22Rv1 (cell line): ENCODE measurements around the gene MELTF.

Source experiments
- H3K27ac ChIP-seq: fragments of 450-650 bp; 2 replicates; pipeline ENCODE4 v1.5.1; 2017
- CTCF ChIP-seq: fragments of 450-650 bp; IDR thresholded peaks from 2 replicates; pipeline ENCODE4 v1.5.1; 2017; ENCODE audit warnings: mild to moderate bottlenecking
- ZFX ChIP-seq: fragments of 450-650 bp; IDR thresholded peaks from 2 replicates; pipeline ENCODE4 v1.6.1; 2017; ENCODE audit warnings: antibody characterized with exemption, borderline replicate concordance

The MELTF gene

DNA sequence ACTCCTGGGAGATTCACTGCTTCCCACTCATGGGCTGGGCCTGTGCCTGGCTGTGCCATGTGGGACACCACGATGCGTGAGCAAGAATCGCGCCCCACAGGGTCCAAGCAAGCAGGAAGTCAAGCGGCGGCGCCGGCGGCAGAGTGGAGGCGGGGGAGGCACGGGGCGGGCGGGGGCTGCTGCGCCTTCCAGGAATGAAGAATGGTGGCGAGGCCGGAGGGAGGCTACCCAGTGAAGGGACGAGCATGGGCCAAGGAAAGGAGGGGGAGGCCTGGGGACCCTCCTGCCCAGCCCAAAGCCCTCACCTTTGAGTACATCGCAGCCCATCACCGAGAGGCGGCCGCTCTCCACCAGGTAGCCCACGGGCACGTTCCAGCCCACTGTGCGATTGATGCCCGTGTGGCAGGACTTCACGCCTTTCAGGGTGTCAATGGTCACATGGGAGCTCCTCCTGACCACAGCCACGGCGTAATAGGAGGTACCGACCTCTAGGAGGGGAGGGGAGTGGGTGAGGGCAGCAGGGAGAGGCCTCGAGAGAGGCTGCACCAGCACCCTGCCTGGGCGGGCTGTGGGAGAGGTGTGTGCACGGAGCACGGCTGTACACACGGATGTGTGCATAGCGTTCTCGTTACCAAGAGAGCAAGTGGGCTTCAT is 5.5 kb downstream of the MELTF start:
- no peak for TF ChIP-seq CTCF
- TF ChIP-seq ZFX, result no peak
- H3K27ac ChIP-seq, result no peak overlapping the region

GRCh38 chr3:197023241-197023997 is 6.2 kb downstream of the MELTF start:
- no peak overlapping the region for H3K27ac ChIP-seq
- TF ChIP-seq CTCF (no peak), ZFX (no peak)

DNA sequence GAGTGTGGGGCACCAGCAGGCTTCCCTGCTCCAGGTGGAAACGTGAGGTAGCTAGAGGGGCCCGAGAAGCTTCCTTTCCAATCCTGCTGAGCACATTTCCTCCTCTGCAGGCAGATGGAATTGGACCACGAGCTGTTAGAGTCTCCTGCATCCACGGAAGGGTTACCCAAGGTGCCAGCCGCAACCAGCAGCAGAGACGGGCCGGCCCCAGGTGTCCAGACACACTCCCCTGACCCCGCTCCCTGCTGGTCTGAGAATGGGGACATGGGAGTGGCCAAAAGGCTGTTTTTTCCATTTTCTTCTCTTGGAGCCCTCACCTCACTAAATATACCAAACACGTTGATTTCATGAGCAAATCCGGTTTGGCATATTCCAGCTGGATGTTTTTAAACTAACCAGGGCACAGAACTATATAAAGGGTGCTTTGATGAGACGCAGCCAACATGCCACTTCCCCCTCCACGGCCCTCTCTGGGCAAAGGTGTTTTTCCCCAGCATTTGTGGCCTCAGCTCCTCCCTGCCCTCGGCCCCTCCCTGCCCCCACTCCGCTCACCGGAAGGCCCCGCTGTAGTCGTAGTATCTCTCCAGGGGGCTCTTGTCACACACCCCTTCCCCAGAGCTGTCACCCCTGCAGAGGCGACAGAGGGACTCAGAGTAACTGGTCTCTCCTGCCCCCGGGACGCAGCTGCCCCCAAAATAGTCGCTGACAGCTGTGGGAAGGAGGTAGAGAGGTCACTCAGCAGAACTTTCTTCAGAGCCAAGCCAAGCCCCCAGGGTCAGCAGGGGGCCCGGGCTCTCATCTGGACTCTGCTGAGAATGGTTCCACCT is 7.0 kb downstream of the MELTF start:
- no peak for TF ChIP-seq ZFX
- TF ChIP-seq CTCF, result no peak
- no peak overlapping the region for H3K27ac ChIP-seq

DNA sequence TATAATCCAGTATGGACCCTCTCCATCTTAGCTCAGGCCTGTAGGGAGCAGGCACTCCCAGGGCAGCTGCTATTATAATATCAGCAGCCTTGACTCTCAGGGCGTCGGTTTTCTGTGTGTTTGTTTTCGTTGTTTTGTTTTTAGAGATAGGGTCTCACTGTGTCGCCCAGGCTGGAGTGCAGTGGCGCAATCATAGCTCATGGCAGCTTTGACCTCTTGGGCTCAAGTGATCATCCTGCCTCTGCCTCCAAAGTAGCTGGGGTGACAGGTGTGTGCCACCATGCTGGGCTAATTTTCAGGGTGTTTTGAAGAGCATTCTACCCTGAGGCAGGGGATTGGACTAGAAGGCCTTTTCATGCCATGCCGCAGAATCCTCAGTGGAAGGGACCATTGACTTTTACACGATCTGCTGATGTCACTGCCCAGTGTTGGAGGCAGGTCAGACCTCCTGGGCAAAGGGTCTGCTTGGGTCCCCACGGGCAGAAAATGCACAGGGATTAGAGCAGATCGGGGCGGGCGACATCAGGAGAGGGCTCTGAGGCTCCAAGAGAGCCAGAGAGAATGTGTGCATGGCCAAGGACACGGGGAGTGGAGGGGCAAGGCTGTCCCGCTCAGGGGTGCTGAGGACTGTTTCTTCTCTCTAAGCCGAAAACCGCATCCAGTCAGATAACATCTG is 7.8 kb downstream of the MELTF start:
- TF ChIP-seq CTCF, result no peak
- TF ChIP-seq ZFX, result no peak
- H3K27ac ChIP-seq, result no peak overlapping the region

DNA sequence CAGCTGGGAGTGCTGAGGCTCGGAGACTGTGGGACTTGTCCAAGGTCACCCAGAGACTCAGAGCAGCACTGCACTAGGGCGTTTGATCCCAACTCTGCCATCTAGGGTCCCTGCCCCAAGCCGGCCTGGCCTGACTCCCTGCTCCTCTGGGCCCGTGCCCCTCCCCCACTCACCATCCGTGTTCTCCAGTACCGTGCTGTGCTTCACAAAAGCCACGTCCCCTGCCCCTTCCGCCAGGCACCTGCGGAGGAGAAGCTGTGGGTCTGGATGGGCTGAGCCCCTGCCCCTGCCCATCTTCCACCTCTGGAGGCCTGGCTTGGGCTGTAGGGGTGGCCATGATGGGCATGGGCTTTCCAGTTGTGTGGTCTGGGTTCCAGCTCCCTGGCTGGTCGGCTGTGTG is 8.4 kb downstream of the MELTF start:
- no peak for TF ChIP-seq ZFX
- no peak for TF ChIP-seq CTCF
- no peak overlapping the region for H3K27ac ChIP-seq

GRCh38 chr3:197019535-197019934 is 10.1 kb downstream of the MELTF start:
- H3K27ac ChIP-seq, result no peak overlapping the region
- TF ChIP-seq CTCF (no peak), ZFX (no peak)
